Neuronal stem cell (in vitro differentiated cells): ENCODE measurements around the gene RRP1.
"Not testable (repeated sequence)": the region's sequence is repeated elsewhere in the genome, so short reads cannot be mapped to it uniquely, and the experiment has no call there.

Experiments used
- DNase-seq: peaks from one replicate; pipeline ENCODE4 v3.0.0-alpha.2; 2013; ENCODE audit warnings: low spot score
- H2AFZ ChIP-seq: one replicate; pipeline ENCODE4 v1.6.1; 2013; ENCODE audit warnings: mild to moderate bottlenecking, low read length, inconsistent platforms
- H2AK5ac ChIP-seq: 2 replicates; pipeline ENCODE4 v1.6.1; 2013; ENCODE audit warnings: low read depth, mild to moderate bottlenecking, inconsistent platforms, low read length, moderate library complexity, mixed read lengths
- H2BK120ac ChIP-seq: 2 replicates; pipeline ENCODE4 v1.6.1; 2013; ENCODE audit warnings: low read depth, mild to moderate bottlenecking, inconsistent platforms, low read length, moderate library complexity, mixed read lengths
- H2BK12ac ChIP-seq: one replicate; pipeline ENCODE4 v1.6.1; 2013; ENCODE audit warnings: low read length, inconsistent platforms
- H2BK15ac ChIP-seq: 2 replicates; pipeline ENCODE4 v1.6.1; 2013; ENCODE audit warnings: mild to moderate bottlenecking, low read length, inconsistent platforms, mixed read lengths
- H2BK5ac ChIP-seq: one replicate; pipeline ENCODE4 v1.6.1; 2013; ENCODE audit warnings: inconsistent platforms, mild to moderate bottlenecking, low read length, moderate library complexity
- H3K14ac ChIP-seq: one replicate; pipeline ENCODE4 v1.6.1; 2013; ENCODE audit warnings: low read length, inconsistent platforms
- H3K18ac ChIP-seq: 2 replicates; pipeline ENCODE4 v1.6.1; 2013; ENCODE audit warnings: low read length, inconsistent platforms
- H3K23ac ChIP-seq: 2 replicates; pipeline ENCODE4 v1.6.1; 2013; ENCODE audit warnings: low read depth, mild to moderate bottlenecking, mixed read lengths, low read length, inconsistent platforms; ENCODE audit not compliant: poor library complexity
- H3K27ac ChIP-seq: replicated peaks from 3 replicates; pipeline ENCODE4 v1.5.1; 2013; ENCODE audit warnings: low read length, inconsistent platforms
- H3K27me3 ChIP-seq, 3 experiments: 2 replicates each; pipeline ENCODE4 v1.6.1; 2013; ENCODE audit warnings: low read length in 3 of 3, mild to moderate bottlenecking in 2 of 3, inconsistent platforms in 1 of 3, low read depth in 1 of 3, mixed read lengths in 1 of 3, moderate library complexity in 1 of 3; ENCODE audit not compliant: control insufficient read depth in 3 of 3, insufficient read depth in 3 of 3
- H3K36me3 ChIP-seq, 2 donors: replicated peaks in 1 of 2; 2 replicates each; pipeline ENCODE4 v1.6.1; 2013; ENCODE audit warnings: low read length in 2 of 2; ENCODE audit not compliant: control insufficient read depth in 2 of 2, insufficient read depth in 2 of 2
- H3K4ac ChIP-seq: 2 replicates; pipeline ENCODE4 v1.6.1; 2013; ENCODE audit warnings: inconsistent platforms, mild to moderate bottlenecking, low read length, moderate library complexity
- H3K4me1 ChIP-seq, 2 donors: 1 replicate in 1 of 2; 2 replicates in 1 of 2; pipeline ENCODE4 v1.6.1; 2013; ENCODE audit warnings: low read length in 2 of 2, low read depth in 1 of 2; ENCODE audit not compliant: control insufficient read depth in 2 of 2, insufficient read depth in 1 of 2
- H3K4me2 ChIP-seq: one replicate; pipeline ENCODE4 v1.6.1; 2013; ENCODE audit warnings: mild to moderate bottlenecking, low read length, inconsistent platforms; ENCODE audit not compliant: insufficient read depth, poor library complexity, severe bottlenecking
- H3K4me3 ChIP-seq, 2 donors: 2 replicates each; pipeline ENCODE4 v1.5.1; 2013; ENCODE audit warnings: low read length in 2 of 2, mild to moderate bottlenecking in 2 of 2, inconsistent platforms in 1 of 2, moderate library complexity in 1 of 2
- H3K79me1 ChIP-seq: one replicate; pipeline ENCODE4 v1.6.1; 2013; ENCODE audit warnings: low read depth, mild to moderate bottlenecking, inconsistent platforms, low read length, moderate library complexity
- H3K9ac ChIP-seq: one replicate; pipeline ENCODE4 v1.6.1; 2013; ENCODE audit warnings: mild to moderate bottlenecking, low read depth, low read length, inconsistent platforms; ENCODE audit not compliant: poor library complexity
- H3K9me3 ChIP-seq, 2 donors: replicated peaks in 1 of 2; 2 replicates each; pipeline versions ENCODE3 to v1.6.1; 2013; ENCODE audit warnings: low read length in 2 of 2, mild to moderate bottlenecking in 2 of 2, inconsistent platforms in 1 of 2, low read depth in 1 of 2, mixed read lengths in 1 of 2, moderate library complexity in 1 of 2; ENCODE audit not compliant: control insufficient read depth in 2 of 2, insufficient read depth in 1 of 2
- H4K8ac ChIP-seq: one replicate; pipeline ENCODE4 v1.6.1; 2013; ENCODE audit warnings: low read depth, mild to moderate bottlenecking, inconsistent platforms, low read length, moderate library complexity
- H4K91ac ChIP-seq: one replicate; pipeline ENCODE4 v1.6.1; 2013; ENCODE audit warnings: low read length, low read depth, mild to moderate bottlenecking, inconsistent platforms; ENCODE audit not compliant: poor library complexity
- WGBS, 2 donors: extraction: QIAGEN DNeasy Blood & Tissue Kit; methylation state at CpG; one replicate each; pipeline ENCODE4 v1.1.7; 2013; ENCODE audit warnings: missing lambda C conversion rate in 2 of 2, mixed read lengths in 1 of 2; ENCODE audit not compliant: insufficient read length in 2 of 2, insufficient replicate concordance in 1 of 2; ENCODE audit errors: extremely low coverage in 2 of 2; 5-methylcytosine and 5-hydroxymethylcytosine counted together

Gene RRP1

DNA sequence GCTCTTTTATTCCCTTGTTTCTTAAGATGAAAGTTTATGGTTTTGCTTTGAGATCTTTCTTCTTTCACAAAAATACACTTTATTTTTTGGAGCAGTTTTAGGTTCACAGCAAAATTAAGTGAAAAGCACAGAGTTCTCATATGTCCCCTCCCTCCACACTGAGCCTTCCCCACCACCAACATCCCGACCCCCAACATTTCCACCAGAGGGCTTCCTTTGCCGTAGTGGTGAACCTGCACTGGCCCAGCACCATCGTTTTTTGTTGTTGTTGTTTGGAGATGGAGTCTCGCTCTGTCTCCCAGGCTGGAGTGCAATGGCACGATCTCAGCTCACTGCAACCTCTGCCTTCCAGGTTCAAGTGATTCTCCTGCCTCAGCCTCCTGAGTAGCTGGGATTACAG lies 55.5 kb downstream of the RRP1 start:
- H2BK15ac ChIP-seq, DNase-seq, H2BK12ac ChIP-seq, H3K14ac ChIP-seq, H2AFZ ChIP-seq, H4K8ac ChIP-seq, H3K79me1 ChIP-seq, H3K4ac ChIP-seq, H2BK5ac ChIP-seq, H3K4me1 ChIP-seq, H3K4me2 ChIP-seq, H3K18ac ChIP-seq, H3K36me3 ChIP-seq, H4K91ac ChIP-seq, H3K27ac ChIP-seq, H3K4me3 ChIP-seq, H3K23ac ChIP-seq, H2BK120ac ChIP-seq, H3K27me3 ChIP-seq, H3K9ac ChIP-seq, H3K9me3 ChIP-seq, H2AK5ac ChIP-seq: not testable (repeated sequence)
- no CpG with 5 or more reads among the region's 5 CpGs for WGBS, 2 donors

DNA sequence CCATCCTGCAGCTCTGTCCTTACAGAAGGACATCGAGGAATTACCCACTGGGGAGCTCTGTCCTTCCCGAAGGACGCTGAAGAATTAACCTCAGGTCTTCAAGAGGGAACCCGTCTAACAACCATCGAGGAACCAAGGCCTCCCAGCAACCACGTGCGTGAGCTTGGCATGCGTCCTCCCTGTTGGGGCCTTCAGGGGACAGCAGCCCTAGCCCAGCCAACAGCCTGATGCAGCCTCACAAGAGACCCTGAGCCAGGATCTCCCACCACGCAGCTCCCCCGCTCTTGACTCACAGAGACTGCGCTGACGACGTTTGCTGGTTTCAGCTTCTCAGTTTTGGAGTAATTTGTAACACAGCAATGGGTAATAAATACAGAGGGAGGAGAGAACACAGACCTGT lies 56.0 kb downstream of the RRP1 start:
- DNase-seq, result no peak
- H3K23ac ChIP-seq, result no peak overlapping the region
- no peak overlapping the region for H2AFZ ChIP-seq
- no peak overlapping the region for H3K27ac ChIP-seq
- no peak overlapping the region for H2BK15ac ChIP-seq
- no peak overlapping the region for H2BK12ac ChIP-seq
- H3K4me1 ChIP-seq, result no peaks in the 10 kb centered on the region
- H4K8ac ChIP-seq, result no peak overlapping the region
- peaks cover 0 to 2% of the 10 kb centered on the region in 2 donors for H3K9me3 ChIP-seq
- no peak overlapping the region for H4K91ac ChIP-seq
- no peak overlapping the region for H3K9ac ChIP-seq
- H3K4ac ChIP-seq, result no peak overlapping the region
- no peak overlapping the region for H3K4me2 ChIP-seq
- no peaks in the 10 kb centered on the region for H3K36me3 ChIP-seq
- no peak overlapping the region for H3K4me3 ChIP-seq
- WGBS, 2 donors, result no CpG with 5 or more reads among the region's 13 CpGs
- H2AK5ac ChIP-seq, result no peak overlapping the region
- peaks cover 0 to 3% (median 0%) of the 10 kb centered on the region in 3 experiments for H3K27me3 ChIP-seq
- H3K18ac ChIP-seq, result no peak overlapping the region
- H3K14ac ChIP-seq, result no peak overlapping the region
- H2BK120ac ChIP-seq, result no peak overlapping the region
- H2BK5ac ChIP-seq, result no peak overlapping the region
- no peaks in the 10 kb centered on the region for H3K79me1 ChIP-seq

DNA sequence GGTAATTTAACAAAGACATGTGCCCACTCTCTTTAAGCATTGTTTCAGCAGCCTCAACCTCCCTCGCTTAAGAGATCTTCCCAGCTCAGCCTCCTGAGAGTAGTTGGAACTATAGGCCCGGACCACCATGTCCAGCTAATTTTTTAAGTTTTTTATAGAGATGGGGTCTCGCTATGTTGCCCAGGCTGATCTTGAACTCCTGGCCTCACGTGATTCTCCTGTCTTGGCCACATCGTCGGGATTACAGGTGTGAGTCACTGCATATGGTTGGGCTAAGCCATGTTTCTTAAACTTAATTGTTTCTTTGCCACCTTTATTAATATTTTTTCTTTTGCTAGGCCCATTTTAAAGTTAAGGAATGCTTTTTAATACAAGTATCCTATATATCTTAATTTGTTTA lies 57.1 kb downstream of the RRP1 start:
- no peak for DNase-seq
- no peak overlapping the region for H3K4ac ChIP-seq
- WGBS, 2 donors, result no CpG with 5 or more reads among the region's 6 CpGs
- H2BK120ac ChIP-seq, result no peak overlapping the region
- no peak overlapping the region for H3K27ac ChIP-seq
- H2AK5ac ChIP-seq, result no peak overlapping the region
- no peak overlapping the region for H4K91ac ChIP-seq
- H3K4me2 ChIP-seq, result no peak overlapping the region
- H3K4me1 ChIP-seq, result no peaks in the 10 kb centered on the region
- H3K9me3 ChIP-seq, result peaks cover 2 to 6% of the 10 kb centered on the region in 2 donors
- no peak overlapping the region for H3K18ac ChIP-seq
- H2BK5ac ChIP-seq, result no peak overlapping the region
- peaks cover 0 to 10% (median 0%) of the 10 kb centered on the region in 3 experiments for H3K27me3 ChIP-seq
- H3K9ac ChIP-seq, result no peak overlapping the region
- H2AFZ ChIP-seq, result no peak overlapping the region
- H3K4me3 ChIP-seq, result no peak overlapping the region
- H3K36me3 ChIP-seq, result no peaks in the 10 kb centered on the region
- no peak overlapping the region for H2BK15ac ChIP-seq
- H3K14ac ChIP-seq, result no peak overlapping the region
- no peaks in the 10 kb centered on the region for H3K79me1 ChIP-seq
- no peak overlapping the region for H3K23ac ChIP-seq
- no peak overlapping the region for H2BK12ac ChIP-seq
- no peak overlapping the region for H4K8ac ChIP-seq

DNA sequence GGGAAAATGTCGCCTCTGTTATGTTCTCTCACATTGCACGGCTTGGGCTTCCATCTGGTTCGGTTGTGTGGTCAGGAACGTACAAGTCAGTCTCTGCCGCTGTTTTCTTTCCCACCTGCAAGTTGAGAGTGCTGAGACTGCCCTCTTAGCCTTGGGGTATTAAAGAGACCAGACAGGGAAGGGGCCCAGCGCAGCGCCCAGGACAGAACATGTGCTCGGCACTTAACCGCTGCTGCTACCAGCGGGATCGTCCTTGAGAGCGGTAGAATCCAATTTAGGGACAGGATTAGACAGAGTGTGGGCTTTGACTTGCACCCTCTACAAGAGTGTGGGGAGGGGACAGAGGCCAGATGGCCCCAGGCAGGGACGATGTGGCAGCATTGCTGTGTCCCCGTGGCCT lies 57.9 kb downstream of the RRP1 start:
- no CpG with 5 or more reads among the region's 14 CpGs for WGBS, 2 donors

More for the DNA sequence above, 57.9 kb downstream of the RRP1 start:
- no peak for DNase-seq
- H2AFZ ChIP-seq, result no peak overlapping the region
- no peak overlapping the region for H2BK5ac ChIP-seq
- no peak overlapping the region for H4K91ac ChIP-seq
- H3K4me3 ChIP-seq, result no peak overlapping the region
- H2AK5ac ChIP-seq, result peak overlapping the region; percentile 94
- no peaks in the 10 kb centered on the region for H3K36me3 ChIP-seq
- H2BK15ac ChIP-seq, result no peak overlapping the region
- H3K18ac ChIP-seq, result peak overlapping the region; percentile 13
- no peak overlapping the region for H3K4me2 ChIP-seq
- H3K4ac ChIP-seq, result no peak overlapping the region
- peak overlapping the region; percentile 55 for H3K23ac ChIP-seq
- H3K9me3 ChIP-seq, result peaks cover 2 to 6% of the 10 kb centered on the region in 2 donors
- no peaks in the 10 kb centered on the region for H3K4me1 ChIP-seq
- no peak overlapping the region for H2BK120ac ChIP-seq
- H3K9ac ChIP-seq, result no peak overlapping the region
- H3K27ac ChIP-seq, result no peak overlapping the region
- H2BK12ac ChIP-seq, result peak overlapping the region; percentile 84
- peaks cover 0 to 10% (median 0%) of the 10 kb centered on the region in 3 experiments for H3K27me3 ChIP-seq
- peak overlapping the region; percentile 38 for H3K14ac ChIP-seq
- H4K8ac ChIP-seq, result no peak overlapping the region
- no peaks in the 10 kb centered on the region for H3K79me1 ChIP-seq
